Vagina (tissue), 2 donors: Measurements from ENCODE around the gene PDCD7. TPM values are rescaled to one million over a fixed set of nuclear protein-coding genes. Genes with fewer than 3 reads are reported as not detected.

Source experiments
- DNase-seq, 2 donors: peaks; one replicate each; pipeline ENCODE4 v3.0.0-alpha.2; 2017; ENCODE audit errors: extremely low spot score in 2 of 2
- H3K27ac ChIP-seq: fragments of 200-600 bp; sonication (generic); one replicate; pipeline ENCODE4 v1.5.1; 2019
- H3K27me3 ChIP-seq: fragments of 200-600 bp; sonication (generic); one replicate; pipeline ENCODE4 v1.5.1; 2019
- H3K36me3 ChIP-seq, 2 donors: fragments of 200-600 bp; sonication (generic); one replicate each; pipeline ENCODE4 v1.5.1; 2017 to 2019
- H3K4me1 ChIP-seq: fragments of 200-600 bp; sonication (generic); one replicate; pipeline ENCODE4 v1.5.1; 2019
- H3K4me3 ChIP-seq, 2 donors: fragments of 200-600 bp; sonication (generic); 1 replicate in 1 of 2; 2 replicates in 1 of 2; pipeline ENCODE4 v1.5.1; 2016 to 2019
- H3K9me3 ChIP-seq: fragments of 200-600 bp; sonication (generic); one replicate; pipeline ENCODE4 v1.5.1; 2019
- POLR2A ChIP-seq, 2 donors: fragments of 450-650 bp; IDR thresholded peaks; one replicate each; pipeline ENCODE4 v1.6.1; 2017; ENCODE audit warnings: antibody characterized with exemption in 2 of 2, mild to moderate bottlenecking in 2 of 2, moderate library complexity in 2 of 2
- POLR2AphosphoS5 ChIP-seq, 2 donors: sonication (generic); formaldehyde crosslinking; IDR thresholded peaks; one replicate each; pipeline ENCODE4 v1.9.0; 2017; ENCODE audit warnings: antibody characterized with exemption in 2 of 2, mild to moderate bottlenecking in 2 of 2, low read depth in 1 of 2; ENCODE audit not compliant: insufficient read depth in 1 of 2
- intact Hi-C: fragments of 100-400 bp; cut with DNase I; formaldehyde crosslinking; loops from one replicate; pipeline ENCODE4 v1.15.1; 2023
- total RNA-seq: library from RNA; depleted of rRNA; stranded (reverse); fragments of >200 nt; gene quantifications from one replicate; pipeline ENCODE4 v1.2.3, GENCODE V29; 2016
- TF ChIP-seq, protein P1 (sequence below), 3 experiments: fragments of 450-650 bp in 2 of 3; fragments of 200-600 bp in 1 of 3; sonication (generic) in 1 of 3; IDR thresholded peaks; one replicate each; pipeline ENCODE4 v1.5.1; 2017 to 2019; ENCODE audit warnings: antibody characterized with exemption in 3 of 3, mild to moderate bottlenecking in 2 of 3, moderate library complexity in 2 of 3

Gene PDCD7
- total RNA-seq, 1 donor from 2014 or later: 16.5 TPM

DNA sequence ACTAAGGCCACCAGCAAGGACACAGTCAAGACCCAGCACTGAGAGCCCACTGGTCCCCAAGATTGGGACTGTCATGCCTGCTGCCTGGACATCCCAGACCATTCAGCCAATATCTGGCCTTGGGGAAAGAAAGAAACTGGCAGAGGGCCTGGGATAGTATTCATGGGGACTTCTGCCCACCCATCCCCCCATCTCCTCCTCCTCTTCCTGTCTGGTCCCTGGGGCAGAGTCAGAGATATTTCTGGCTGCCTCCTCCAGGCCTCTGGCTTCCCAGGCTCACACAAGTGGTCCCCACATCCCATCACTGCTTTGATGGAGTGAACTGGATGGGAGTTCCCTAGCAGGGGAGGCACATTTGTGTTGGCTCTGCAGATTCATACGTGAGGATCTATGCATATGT lies 61.6 kb downstream of the PDCD7 start:
- H3K27me3 ChIP-seq: no peaks in the 10 kb centered on the region
- no peaks in the 10 kb centered on the region for H3K36me3 ChIP-seq
- intact Hi-C loops: no loop called here
- DNase-seq: no peak
- H3K4me1 ChIP-seq: peaks cover 32% of the 10 kb centered on the region
- H3K4me3 ChIP-seq: no peak overlapping the region
- TF ChIP-seq POLR2A (IDR thresholded peaks at IDR 0.05) (no peak), POLR2AphosphoS5 (IDR thresholded peaks at IDR 0.05; ENCODE audit: insufficient read depth in 1 of 2, low read depth in 1 of 2) (no peak)
- TF ChIP-seq, protein P1, sequence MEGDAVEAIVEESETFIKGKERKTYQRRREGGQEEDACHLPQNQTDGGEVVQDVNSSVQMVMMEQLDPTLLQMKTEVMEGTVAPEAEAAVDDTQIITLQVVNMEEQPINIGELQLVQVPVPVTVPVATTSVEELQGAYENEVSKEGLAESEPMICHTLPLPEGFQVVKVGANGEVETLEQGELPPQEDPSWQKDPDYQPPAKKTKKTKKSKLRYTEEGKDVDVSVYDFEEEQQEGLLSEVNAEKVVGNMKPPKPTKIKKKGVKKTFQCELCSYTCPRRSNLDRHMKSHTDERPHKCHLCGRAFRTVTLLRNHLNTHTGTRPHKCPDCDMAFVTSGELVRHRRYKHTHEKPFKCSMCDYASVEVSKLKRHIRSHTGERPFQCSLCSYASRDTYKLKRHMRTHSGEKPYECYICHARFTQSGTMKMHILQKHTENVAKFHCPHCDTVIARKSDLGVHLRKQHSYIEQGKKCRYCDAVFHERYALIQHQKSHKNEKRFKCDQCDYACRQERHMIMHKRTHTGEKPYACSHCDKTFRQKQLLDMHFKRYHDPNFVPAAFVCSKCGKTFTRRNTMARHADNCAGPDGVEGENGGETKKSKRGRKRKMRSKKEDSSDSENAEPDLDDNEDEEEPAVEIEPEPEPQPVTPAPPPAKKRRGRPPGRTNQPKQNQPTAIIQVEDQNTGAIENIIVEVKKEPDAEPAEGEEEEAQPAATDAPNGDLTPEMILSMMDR (IDR thresholded peaks at IDR 0.05): no peak
- peak overlapping the region; percentile 92 for H3K27ac ChIP-seq
- no peaks in the 10 kb centered on the region for H3K9me3 ChIP-seq

DNA sequence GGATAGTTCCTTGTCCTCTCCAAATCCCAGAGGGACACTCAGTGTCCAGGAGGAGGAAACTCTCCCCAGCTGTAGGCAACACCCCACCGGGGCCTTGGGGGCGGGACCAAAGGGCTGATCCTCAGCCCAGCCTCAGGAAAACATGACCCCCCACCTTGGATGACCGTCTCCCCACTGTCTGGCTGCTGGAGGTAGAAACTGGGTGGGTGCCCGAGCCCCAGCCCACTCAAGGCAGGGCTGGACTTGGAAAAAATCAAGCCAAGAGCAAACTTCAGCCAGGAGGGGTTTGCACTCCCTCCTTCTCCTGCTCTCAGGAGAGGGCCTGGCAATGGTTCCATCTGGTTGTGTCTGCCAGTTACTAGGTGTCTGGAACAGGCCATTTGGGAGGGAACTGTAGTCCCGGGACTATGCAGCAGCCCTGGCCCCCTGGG lies 62.2 kb downstream of the PDCD7 start:
- Histone ChIP-seq H3K27ac (peak overlapping the region; percentile 92), H3K27me3 (no peaks in the 10 kb centered on the region), H3K36me3 (no peaks in the 10 kb centered on the region), H3K4me1 (peaks cover 38% of the 10 kb centered on the region), H3K9me3 (no peaks in the 10 kb centered on the region), H3K4me3 (no peak overlapping the region)
- TF ChIP-seq POLR2AphosphoS5 (IDR thresholded peaks at IDR 0.05; ENCODE audit: insufficient read depth in 1 of 2, low read depth in 1 of 2): peak in 1 of 2 donors; percentile 55
- TF ChIP-seq, protein P1 (IDR thresholded peaks at IDR 0.05): no peak
- intact Hi-C loops: no loop called here
- no peak for DNase-seq

DNA sequence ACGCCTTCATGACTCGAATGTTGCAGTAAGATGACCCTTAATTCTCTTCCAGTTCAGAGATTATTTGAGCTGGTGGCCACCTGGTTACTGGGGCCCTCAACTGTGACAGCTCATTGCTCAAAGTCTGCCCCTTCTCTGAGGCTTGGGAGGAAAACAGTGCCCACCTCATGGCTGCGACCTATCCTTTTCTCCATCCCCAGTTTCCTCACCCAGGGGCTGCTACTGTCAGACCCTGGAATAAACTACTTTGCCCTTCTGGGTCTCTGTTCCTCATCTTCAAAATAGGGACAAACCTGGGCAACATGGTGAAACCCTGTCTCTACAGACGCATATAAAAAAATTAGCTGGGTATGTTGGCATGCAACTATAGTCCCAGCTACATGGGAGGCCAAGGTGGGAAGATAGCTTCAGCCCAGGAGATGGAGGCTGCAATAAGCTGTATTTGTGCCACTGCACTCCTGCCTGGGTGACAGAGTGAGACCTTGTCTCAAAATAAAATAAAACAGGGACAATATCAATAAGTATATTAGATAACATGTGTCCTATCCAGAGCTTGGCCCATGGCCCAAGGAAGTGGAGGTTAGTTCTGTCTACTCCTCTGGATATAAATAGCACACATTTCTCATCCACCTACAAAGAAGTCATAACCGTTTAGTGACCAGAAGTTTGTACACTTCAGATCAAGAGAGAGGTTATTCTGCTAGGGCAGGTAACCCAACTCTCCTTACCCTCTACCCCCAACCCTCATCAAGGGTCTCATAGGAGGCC lies 63.6 kb downstream of the PDCD7 start:
- peaks cover 44% of the 10 kb centered on the region for H3K4me1 ChIP-seq
- peak in 1 of 2 donors; percentile 81 for DNase-seq
- intact Hi-C loops: no loop called here
- H3K27ac ChIP-seq: peak overlapping the region; percentile 92
- H3K36me3 ChIP-seq: no peaks in the 10 kb centered on the region
- H3K9me3 ChIP-seq: no peaks in the 10 kb centered on the region
- TF ChIP-seq POLR2AphosphoS5 (IDR thresholded peaks at IDR 0.05; ENCODE audit: insufficient read depth in 1 of 2, low read depth in 1 of 2) (no peak), POLR2A (IDR thresholded peaks at IDR 0.05) (no peak)
- TF ChIP-seq, protein P1 (IDR thresholded peaks at IDR 0.05): no peak
- H3K4me3 ChIP-seq: no peak overlapping the region
- H3K27me3 ChIP-seq: no peaks in the 10 kb centered on the region

DNA sequence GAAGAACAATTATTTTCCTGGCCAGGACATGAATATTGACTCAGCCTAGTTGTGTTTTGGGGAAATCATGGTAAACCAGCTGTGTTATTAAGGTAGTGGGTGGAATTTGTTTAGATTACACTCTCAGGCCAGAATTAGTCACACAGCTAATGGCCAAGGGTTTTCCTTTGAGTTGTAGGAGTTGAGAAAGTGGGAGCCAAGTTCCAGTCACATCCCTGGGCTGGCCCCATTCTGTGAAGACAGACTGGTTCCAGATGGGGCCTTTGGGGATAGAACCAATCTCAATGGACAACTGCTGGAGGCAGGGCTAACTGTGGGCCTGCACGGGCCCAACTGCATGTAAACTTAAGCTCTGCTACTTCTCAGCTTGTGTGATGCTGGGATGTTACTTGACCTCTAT lies 64.4 kb downstream of the PDCD7 start:
- peak; percentile 30 to 34 for TF ChIP-seq POLR2AphosphoS5 (IDR thresholded peaks at IDR 0.05; ENCODE audit: insufficient read depth in 1 of 2, low read depth in 1 of 2)
- TF ChIP-seq POLR2A (IDR thresholded peaks at IDR 0.05): no peak
- no peaks in the 10 kb centered on the region for H3K36me3 ChIP-seq
- no peaks in the 10 kb centered on the region for H3K9me3 ChIP-seq
- peak in 1 of 2 donors; percentile 97 for DNase-seq
- peaks cover 52% of the 10 kb centered on the region for H3K4me1 ChIP-seq
- H3K27ac ChIP-seq: peak overlapping the region; percentile 92
- no peaks in the 10 kb centered on the region for H3K27me3 ChIP-seq
- intact Hi-C loops: no loop called here
- H3K4me3 ChIP-seq: no peak overlapping the region

DNA sequence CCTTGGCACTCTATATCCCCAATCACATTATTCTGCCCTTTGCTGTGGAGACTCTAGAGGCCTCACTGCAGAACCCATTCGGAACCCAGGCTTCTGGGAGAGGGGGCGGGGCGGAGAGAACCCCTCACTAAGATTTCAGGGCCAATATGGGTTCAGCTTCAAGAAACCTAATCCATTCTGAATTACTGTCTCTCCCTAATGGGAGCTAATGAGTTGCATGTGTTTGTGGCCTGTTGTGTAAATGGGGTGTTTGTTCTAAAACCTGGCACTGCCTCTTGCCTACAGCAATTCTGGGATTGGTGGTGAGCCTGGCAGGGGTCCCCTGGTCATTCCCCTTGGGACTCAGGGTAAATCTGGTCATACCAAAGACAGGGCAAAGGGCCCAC lies 65.2 kb downstream of the PDCD7 start:
- H3K4me3 ChIP-seq: peak overlapping the region; percentile 66 to 83
- DNase-seq: peak in 1 of 2 donors; percentile 84
- intact Hi-C loops: no loop called here
- peak overlapping the region; percentile 92 for H3K27ac ChIP-seq
- H3K36me3 ChIP-seq: no peaks in the 10 kb centered on the region
- H3K4me1 ChIP-seq: peaks cover 60% of the 10 kb centered on the region
- no peaks in the 10 kb centered on the region for H3K27me3 ChIP-seq
- TF ChIP-seq, protein P1 (IDR thresholded peaks at IDR 0.05): no peak
- TF ChIP-seq POLR2AphosphoS5 (IDR thresholded peaks at IDR 0.05; ENCODE audit: insufficient read depth in 1 of 2, low read depth in 1 of 2) (no peak), POLR2A (IDR thresholded peaks at IDR 0.05) (no peak)
- no peaks in the 10 kb centered on the region for H3K9me3 ChIP-seq
